SIG-M5 treated with dmso at 0.1 percent for 504 hours (cell line): ENCODE results near the gene WNT3A.

ENCODE experiments used
- DNase-seq: peaks from one replicate; lab custom pipeline; 2025; ENCODE audit not compliant: unreplicated experiment; lab: John Stamatoyannopoulos, UW

The WNT3A gene

GRCh38 chr1:228047183-228047466 is 40.3 kb downstream of the WNT3A start:
- no peak for DNase-seq

GRCh38 chr1:228048120-228048519 is 41.3 kb downstream of the WNT3A start:
- DNase-seq, result no peak

- DNase-seq, result no peak
Measured at GRCh38 chr1:228048659-228049298, 42.0 kb downstream of the WNT3A start.

DNA sequence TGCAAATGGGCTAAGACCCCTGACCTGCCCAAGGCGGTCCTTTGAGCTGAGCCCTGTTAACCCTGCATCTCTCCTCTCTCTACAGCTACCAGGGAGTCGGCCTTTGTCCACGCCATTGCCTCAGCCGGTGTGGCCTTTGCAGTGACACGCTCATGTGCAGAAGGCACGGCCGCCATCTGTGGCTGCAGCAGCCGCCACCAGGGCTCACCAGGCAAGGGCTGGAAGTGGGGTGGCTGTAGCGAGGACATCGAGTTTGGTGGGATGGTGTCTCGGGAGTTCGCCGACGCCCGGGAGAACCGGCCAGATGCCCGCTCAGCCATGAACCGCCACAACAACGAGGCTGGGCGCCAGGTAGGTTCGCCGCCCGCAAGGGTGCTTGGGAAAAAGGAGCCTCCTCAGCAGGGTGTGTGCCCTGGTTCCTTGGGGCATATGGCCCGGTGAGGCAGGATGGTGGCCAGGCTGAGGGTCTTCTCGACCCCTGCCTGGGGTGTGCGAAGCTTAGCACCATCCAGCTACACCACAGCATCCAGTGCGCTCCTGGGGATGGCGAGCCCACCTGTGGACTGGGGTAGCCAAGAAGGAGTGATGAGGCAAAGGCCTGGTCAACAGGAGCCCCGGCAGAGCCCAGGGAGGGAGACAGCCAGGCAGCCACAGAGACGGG is 43.9 kb downstream of the WNT3A start:
- DNase-seq, result no peak

DNA sequence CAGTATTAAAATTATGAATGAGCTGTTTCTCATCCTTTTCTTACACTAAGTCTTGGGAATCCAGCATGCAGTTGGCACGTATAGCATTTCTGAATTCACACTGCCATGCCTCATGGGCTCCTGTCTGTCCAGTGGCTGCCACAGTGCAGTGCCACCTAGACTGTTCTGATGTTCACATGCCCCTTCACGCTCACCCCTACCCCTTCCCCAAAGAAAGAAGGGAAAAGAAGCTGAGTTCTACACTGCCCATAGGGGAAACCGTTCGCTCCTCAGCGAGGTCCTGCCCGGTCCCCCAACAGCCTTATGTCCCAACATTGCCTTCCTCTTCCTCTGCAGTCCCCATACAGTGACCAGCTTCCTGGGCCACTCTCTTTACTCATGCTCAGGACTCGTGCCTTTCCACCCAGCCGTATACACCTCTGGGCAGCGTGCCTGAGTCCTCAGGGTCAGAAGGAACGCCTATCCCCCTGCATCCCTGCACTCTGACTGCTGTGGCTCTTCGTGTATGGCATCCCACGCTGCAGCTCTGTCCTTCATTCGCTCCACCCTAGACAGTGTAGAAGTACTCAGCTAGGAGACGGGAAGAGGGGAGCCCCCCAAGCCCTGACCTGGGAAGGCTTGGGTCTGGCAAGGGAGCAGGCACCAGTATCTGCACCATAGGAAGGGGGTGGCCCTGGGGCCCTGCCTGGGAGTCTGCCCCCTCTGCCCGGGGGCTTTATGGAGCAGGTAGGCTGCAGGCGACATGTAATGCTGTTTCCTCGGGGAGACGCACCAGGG is 51.6 kb downstream of the WNT3A start:
- DNase-seq, result no peak

- no peak for DNase-seq
Measured at GRCh38 chr1:228058949-228059633, 52.3 kb downstream of the WNT3A start.

GRCh38 chr1:228059634-228060457 is 53.0 kb downstream of the WNT3A start:
- DNase-seq, result peak; percentile 34

DNA sequence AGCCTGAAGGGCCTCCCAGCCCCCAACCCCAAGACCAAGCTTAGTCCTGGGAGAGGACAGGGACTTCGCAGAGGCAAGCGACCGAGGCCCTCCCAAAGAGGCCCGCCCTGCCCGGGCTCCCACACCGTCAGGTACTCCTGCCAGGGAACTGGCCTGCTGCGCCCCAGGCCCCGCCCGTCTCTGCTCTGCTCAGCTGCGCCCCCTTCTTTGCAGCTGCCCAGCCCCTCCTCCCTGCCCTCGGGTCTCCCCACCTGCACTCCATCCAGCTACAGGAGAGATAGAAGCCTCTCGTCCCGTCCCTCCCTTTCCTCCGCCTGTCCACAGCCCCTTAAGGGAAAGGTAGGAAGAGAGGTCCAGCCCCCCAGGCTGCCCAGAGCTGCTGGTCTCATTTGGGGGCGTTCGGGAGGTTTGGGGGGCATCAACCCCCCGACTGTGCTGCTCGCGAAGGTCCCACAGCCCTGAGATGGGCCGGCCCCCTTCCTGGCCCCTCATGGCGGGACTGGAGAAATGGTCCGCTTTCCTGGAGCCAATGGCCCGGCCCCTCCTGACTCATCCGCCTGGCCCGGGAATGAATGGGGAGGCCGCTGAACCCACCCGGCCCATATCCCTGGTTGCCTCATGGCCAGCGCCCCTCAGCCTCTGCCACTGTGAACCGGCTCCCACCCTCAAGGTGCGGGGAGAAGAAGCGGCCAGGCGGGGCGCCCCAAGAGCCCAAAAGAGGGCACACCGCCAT is 53.8 kb downstream of the WNT3A start:
- no peak for DNase-seq

- DNase-seq, result no peak
Measured at GRCh38 chr1:228061411-228062084, 54.8 kb downstream of the WNT3A start.

DNA sequence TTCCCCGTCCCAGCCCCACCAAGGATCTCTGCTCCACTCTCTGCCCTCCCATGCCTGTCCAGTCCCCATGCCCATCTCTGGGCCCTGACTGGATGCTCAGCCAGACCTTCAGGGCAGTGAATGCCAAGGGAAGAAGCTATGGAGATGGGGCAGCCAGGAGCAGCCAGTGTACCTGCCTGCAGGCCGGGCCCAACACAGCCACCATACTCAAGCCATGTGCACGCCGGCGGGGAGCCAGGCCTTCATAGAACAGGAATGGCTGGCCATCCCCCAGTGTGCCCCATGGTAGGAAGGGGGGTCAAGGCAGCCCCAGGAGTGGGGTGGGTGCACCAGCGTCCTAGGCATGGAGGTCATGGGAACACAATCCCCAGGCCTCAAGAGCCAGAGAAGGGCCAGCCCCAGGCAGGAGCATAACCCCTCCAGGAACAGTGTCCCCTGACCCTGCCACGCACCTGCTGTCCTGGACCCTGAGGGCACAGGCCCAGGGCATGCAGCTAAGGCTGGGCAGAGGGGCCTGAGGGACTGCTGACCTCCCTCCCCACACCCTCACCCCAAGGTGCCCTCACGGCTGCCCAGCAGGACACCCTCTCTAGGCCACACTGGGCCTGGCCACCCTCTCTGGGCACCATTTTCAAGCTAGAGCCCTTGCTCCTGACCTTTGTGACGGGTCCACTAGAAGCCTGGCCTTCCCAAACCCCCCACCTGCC is 55.4 kb downstream of the WNT3A start:
- DNase-seq, result no peak

GRCh38 chr1:228062812-228063211 is 56.0 kb downstream of the WNT3A start:
- no peak for DNase-seq

DNA sequence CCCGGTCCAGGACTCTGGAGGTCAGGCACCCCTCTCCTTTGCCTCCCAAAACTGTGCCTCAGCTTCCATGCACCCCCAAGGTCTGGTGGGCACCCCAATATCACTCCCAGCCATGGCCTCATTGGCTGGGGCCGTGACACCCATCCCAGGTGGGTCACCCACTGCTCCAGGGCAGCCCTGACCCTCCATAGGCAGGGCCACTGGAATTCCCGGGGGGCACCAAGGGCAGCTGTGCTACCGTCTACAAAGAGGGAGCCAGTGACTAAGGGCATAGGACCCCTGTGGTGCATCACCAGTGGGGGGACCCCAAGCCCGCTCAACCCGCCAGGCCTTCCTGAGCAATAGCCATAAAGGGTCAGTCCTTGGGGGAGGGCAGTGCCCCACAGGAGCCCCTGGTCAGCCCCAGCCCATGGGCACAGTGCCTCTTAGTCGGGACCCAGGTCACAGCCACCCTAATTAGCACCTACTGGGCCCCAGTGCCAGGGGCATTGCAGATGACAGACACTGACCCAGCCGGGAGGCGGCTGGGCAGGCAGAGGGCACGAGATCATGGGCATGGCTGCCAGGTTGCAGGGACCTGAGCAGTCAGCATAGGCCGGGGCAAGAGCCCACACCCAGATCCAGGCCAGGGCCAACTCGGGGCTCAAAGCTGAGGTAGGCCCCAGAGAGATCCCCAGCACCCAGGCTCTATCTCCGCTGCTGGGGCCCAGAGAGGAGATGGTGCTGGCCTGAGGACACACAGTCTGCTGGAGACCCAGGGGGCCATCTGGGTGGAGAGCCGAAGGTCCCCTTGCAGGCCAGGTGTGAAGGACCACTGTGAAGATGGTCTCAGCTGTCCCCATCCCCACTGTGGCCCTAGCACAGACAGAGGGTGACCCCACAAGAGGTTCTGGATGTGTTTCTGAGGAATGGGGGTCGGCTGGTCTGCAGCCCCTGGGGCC is 56.7 kb downstream of the WNT3A start:
- no peak for DNase-seq

GRCh38 chr1:228064296-228064695 is 57.5 kb downstream of the WNT3A start:
- DNase-seq, result no peak

- no peak for DNase-seq
Measured at GRCh38 chr1:228064741-228065542, 58.1 kb downstream of the WNT3A start.

- DNase-seq, result no peak
Measured at GRCh38 chr1:228065543-228066347, 58.9 kb downstream of the WNT3A start.

DNA sequence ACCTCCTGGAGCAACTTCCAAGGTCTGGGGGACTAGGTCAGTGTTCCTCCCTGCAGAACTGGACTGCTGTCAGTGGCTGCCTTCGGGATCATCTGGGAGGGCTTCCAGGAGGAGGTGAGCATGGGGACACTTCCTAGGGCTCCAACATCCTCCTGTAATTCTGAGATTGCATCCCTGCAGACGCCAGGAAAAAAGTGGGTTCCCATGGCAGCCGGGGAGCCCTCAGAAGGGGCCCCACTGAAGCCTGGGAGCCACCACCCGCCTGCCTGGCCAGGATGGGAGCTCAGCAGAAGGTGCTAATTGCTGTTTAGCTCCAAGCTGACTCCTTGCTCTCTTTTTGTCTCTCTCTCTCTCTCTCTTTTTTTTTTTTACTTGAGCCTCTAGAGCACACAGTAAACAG is 59.6 kb downstream of the WNT3A start:
- DNase-seq, result no peak
